Cerebellar cortex (tissue), 1 donor: ENCODE data around the gene HTRA1.

Experiments
- DNase-seq: peaks from one replicate; pipeline ENCODE4 v3.0.0-alpha.2; 2015; ENCODE audit warnings: low spot score

The HTRA1 gene

GRCh38 chr10:122554131-122555036 lies 93.0 kb downstream of the HTRA1 start:
- no peak for DNase-seq

GRCh38 chr10:122555442-122555841 lies 94.1 kb downstream of the HTRA1 start:
- no peak for DNase-seq

- no peak for DNase-seq
These were observed 96.2 kb downstream of the HTRA1 start for GRCh38 chr10:122557516-122557915.

GRCh38 chr10:122558452-122558851 lies 97.1 kb downstream of the HTRA1 start:
- DNase-seq: no peak

GRCh38 chr10:122559228-122559627 lies 97.9 kb downstream of the HTRA1 start:
- no peak for DNase-seq

GRCh38 chr10:122560279-122560804 lies 99.0 kb downstream of the HTRA1 start, which contains the start of gene DMBT1:
Gene DMBT1 (plus strand): TSS chr10:122560754. CDS start chr10:122560771, 17 bp downstream.
- no peak for DNase-seq

- DNase-seq: no peak
These were observed 99.9 kb downstream of the HTRA1 start for GRCh38 chr10:122561212-122561611.

- no peak for DNase-seq
These were observed 100.4 kb downstream of the HTRA1 start for GRCh38 chr10:122561792-122562191.
